Stimulated activated CD4-positive, alpha-beta T cell treated with anti-CD3 and anti-CD28 coated beads, Interleukin-15, amount 100 ng/mL, for 24 hours (primary cell): Measurements from ENCODE around the gene PIGL.
A peak's percentile ranks its signal among the peaks of the same experiment; 100 is the strongest.
"Not testable (repeated sequence)": the region's sequence is repeated elsewhere in the genome, so short reads cannot be mapped to it uniquely, and the experiment has no call there.

Experiments used
- DNase-seq: peaks from one replicate; pipeline ENCODE4 v3.0.0-alpha.2; 2020

The PIGL gene

DNA sequence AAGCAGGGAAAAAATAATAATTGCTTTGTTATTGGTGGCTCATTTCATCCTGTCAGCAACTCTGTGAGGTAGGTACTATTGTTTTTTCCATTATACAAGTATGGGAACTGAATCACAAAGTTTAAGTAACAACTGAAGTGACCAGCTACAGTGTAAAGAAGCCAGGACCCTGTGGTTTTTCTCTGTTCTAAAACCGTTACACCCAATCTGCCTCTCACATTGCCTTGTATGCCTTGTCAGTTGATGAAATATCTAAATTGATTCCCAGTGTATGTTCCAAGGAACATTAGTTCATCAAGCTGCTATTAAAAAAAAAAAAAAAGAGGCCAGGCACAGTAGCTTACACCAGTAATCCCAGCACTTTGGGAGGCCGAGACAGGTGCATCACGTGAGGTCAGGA, 5.4 kb downstream of the PIGL start:
- DNase-seq: no peak

DNA sequence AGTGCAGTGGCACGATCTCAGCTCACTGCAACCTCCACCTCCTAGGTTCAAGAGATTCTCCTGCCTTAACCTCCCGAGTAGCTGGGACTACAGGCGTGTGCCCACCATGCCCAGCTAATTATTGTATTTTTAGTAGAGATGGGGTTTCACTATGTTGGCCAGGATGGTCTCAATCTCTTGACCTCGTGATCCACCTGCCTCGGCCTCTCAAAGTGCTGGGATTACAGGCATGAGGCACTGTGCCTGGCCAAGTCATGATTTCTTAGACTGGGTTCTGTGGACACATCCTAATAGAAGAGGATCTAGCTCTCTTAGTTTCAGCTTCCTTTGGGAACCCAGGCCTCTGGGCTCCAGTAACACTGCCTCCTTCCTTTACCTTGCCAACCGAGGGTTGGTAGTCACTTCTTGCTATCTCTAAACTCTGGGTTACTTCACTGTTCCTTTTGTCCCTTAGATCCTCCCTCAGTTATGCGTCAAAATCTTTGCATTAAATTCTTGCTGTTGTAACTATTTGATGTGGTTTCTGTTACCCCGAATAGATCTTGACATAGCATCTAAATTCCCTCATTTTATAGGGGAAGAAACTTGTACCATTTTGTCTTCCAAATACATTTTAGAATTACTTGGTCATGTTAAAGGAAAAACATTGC, 13.0 kb downstream of the PIGL start:
- DNase-seq: not testable (repeated sequence)

DNA sequence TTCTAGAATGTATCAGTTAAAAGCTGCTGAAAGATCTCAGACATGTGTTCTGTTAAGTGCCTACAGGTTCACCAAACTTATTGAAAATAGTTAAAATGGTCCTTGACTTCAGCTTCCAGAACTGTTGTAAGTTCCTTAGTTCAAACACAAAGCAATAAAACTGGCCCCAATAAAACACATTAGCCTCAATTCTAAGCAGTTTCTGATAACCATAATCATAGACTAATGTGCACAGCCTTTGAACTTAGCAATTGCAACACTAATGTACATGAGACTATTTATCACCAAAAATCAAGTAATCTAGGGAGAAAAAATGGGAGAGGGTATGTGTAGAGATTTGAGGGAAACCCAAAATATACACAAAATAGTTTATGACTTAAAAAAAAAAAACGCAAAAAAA, 15.4 kb downstream of the PIGL start:
- no peak for DNase-seq

DNA sequence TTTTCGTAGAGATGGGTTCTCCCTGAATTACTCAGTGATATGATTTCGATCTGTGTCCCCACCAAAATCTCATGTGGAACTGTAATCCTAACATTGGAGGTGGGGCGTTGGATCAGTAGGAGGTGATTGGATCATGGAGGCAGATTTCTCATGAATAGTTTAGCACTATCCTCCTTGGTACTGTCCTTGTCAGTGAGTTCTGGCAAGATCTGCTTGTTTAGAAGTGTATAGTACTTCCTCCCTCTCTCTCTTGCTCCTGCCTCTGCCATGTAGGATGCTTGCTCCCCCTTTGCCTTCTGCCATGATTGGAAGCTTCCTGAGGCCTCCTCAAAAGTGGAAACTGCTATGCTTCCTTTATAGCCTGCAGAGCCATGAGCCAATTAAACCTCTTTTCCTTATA, 22.9 kb downstream of the PIGL start:
- DNase-seq: no peak

DNA sequence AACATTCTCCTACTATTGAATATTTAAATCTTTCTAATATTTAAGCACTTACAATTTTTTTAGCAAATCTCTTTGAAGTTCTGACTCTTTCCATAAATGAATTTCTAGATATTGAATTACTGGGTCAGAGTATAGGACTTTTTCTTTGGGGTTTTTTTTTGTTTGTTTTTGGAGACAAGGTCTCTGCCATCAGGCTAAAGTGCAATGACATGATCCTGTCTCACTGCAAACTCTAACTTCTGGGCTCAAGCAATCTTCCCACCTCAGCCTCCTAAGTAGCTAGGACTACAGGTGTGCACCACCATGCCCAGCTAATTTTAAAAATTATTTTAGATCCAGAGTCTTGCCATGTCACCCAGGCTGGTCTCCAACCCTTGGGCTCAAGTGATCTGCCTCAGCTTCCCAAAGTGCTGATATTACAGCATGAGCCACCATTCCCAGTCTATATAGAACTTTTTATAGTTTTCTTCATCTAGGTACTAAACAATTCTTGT, 24.9 kb downstream of the PIGL start:
- no peak for DNase-seq

DNA sequence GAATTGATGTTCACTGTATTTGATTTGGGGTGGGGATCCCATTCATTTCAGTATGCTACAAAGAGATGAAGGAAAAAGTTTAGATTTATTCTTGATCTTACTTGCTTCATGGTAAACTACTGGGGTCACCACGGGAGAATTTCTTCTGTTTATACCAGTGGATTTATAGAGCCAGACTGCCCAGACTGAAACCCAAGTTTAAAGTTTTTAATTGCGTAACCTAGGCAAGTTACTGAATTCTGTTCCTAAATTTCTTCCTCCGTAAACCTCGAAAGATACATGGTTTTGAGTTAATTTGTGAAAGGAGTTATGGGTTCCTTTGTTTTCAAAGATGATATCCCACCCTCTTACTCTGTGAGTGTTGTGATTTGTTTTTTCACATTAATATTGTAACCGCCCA, 26.4 kb downstream of the PIGL start:
- no peak for DNase-seq

DNA sequence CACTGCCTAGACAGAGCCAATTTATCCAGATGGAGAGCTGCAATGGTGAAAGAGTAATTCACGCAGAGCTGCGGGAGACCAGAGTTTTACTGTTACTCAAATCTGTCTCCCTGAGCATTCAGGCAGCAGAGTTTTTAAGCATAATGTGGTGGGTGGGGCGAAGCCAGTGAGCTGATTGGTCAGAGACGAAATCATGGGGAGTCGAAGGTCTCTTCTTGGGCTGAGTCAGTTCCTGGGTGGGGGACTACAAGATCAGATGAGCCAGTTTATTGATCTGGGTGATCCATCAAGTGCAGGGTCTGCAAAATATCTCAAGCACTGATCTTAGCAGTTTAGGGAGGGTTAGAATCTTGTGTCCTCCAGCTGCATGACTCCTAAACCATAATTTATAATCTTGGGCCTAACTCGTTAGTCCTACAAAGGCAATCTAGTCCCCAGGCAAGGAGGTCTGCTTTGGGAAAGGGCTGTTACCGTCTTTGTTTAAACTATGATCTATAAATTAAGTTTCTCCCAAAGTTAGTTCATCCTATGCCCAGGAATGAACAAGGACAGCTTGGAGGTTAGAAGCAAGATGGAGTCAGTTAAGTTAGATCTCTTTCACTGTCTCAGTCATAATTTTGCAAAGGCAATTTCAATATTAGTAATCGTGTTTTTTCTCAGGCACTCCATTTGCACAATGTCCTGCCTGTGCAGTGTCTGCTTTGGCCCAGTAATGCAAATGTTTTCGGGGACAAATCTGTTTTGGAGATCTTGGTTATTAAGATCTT, 27.0 kb downstream of the PIGL start:
- peak; percentile 21 for DNase-seq

DNA sequence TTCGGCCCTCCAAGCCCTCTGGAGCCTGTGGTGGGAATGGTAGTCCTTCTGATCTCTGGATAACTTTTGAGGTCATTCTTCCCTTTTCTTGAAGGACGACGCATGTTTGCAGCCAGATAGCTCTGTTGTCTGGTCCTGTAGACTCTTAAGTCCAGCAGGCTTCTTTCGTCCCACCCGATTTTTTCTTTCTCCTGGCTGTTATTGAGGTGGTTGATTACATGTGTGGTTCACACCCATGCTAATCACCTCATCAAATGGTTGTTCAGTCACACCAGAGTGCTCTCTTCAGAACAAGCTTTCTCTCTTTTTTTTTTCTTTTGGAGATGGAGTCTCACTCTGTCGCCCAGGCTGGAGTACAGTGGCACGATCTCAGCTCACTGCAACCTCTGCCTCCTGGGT, 30.6 kb downstream of the PIGL start:
- no peak for DNase-seq

DNA sequence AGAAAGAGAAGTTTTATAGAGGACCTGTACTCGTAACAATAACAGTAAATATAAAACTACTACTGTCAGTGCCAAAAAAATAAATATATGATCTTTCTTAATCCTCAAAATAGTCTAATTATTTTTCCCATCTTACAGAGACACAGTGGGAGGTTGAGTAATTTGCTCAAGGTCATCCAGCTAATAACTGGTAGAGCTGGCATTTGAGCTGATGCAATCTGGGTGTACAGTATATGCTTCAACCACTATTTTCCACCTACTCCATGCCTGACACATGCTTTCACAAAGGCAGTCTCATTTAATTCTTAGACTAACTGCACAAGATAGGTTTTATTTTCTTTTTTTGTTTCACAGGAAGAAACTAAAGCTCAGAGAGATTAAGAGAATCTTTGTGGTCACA, 33.6 kb downstream of the PIGL start:
- no peak for DNase-seq

DNA sequence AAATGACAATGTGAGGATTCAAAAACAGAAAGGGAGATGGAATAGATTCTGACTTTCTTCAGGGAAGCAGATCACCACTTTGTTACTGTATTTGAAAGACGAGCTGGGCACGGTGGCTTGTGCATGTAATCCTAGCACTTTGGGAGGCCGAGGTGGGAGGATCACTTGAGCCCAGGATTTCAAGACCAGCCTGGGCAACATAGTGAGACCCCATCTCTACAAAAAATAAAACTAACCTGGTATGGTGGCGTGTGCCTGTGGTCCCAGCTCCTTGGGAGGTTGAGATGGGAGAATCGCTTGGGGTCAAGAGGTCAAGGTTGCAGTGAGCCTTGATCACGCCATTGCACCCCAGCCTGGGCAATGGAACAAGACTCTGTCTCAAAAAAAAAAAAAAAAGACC, 34.0 kb downstream of the PIGL start:
- DNase-seq: no peak

DNA sequence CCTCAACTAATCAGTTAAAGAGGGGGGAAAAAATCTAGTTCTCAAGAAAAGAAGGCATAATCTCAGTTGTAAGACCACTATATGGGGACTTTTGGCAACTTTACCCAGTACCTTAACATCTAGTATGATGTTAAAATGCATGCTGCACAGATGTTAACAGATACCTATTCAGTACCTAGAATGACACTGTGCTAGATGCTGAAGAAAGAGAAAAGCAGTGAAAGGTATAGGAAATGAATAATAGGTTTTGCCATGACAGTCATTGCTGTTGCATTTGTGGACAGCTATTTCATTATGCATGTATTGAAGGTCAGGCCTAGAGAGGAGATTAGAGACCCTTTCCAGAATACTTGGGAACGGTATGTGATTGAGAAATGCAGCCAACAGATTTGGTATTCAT, 34.5 kb downstream of the PIGL start:
- DNase-seq: no peak

DNA sequence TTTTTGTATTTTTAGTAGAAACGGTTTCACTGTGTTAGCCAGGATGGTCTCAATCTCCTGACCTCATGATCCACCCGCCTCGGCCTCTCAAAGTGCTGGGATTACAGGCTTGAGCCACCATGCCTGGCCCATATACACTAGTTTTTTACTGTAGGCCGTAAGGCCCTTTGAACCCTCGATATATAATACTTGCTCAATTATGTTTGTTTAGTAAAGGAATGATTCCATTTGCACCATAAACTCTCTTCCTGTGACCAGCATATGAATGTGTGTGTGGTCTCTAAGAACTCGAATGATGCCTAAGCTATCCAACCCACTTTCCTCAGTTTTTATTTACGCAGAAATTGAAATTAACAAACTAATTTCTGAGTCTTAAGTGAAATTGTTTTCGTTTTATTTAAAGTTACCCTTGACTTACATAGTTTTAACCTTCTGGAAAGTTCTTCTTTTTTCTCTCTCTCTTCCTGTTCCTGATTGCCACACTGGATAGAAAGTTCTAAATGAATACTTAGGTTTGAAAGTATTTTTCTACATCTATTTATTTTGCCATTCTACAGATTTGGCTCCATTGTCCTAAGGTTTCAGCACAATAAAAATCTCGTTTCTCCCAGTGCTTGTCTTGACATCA, 37.9 kb downstream of the PIGL start:
- DNase-seq: no peak

DNA sequence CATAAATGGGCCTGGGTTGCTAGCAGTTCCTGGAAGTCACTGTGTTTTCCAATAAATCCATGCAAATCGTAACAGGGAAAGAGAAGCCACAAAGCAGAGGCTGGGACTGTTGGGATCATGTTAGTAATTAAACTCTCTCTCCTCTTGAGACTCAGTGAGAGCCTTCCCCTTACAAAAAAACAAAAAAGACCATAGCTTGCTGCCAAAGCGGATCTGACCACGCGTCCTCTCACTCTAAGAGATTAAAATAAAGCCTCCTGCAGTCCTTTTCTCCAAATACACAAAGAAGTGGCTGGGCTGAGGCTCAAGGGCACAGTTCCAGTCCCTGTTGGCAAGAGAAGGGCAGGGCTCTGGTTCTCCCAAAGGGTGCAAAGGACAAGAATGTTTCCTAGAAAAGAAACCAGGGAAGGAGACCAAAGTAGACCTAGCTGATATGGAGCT, 38.5 kb downstream of the PIGL start:
- no peak for DNase-seq

DNA sequence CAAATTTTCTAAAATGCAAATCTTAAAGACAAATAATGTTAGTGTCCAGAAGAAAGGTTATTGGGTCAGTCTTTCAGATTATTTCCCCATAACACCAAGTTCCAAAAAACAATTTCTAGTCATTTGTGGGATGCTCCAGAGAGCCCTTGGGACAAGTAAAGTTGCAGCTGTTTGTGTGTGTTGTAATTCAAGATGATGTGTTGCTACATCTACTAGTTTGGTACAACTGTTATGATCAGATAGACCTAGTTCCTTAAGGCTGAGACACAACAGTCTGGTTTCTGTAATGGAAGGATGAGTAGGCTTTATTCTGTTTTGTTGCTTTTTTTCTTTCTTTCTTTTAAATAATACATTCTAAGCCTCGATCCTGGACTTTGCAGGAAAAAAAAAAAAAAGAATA, 41.9 kb downstream of the PIGL start:
- no peak for DNase-seq

DNA sequence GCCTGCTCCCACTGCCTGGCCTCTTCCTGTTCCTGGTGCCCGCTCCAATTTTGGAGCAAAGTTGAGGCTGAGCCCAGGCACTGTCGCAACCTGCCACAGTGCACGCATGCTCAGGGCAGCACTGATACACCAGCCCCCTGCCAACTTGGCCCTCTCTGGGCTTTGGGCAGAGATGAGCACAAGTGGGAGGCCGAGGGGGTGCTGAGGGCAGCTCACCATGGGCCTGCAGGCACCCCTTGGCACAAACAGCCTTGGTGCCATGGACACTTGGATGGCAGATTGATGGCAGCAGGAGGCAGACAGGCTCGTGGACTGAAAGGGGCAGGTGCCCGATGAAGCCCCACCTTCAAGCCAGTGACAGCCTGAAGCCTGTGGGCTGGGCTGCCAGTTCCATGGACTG, 42.9 kb downstream of the PIGL start:
- no peak for DNase-seq

DNA sequence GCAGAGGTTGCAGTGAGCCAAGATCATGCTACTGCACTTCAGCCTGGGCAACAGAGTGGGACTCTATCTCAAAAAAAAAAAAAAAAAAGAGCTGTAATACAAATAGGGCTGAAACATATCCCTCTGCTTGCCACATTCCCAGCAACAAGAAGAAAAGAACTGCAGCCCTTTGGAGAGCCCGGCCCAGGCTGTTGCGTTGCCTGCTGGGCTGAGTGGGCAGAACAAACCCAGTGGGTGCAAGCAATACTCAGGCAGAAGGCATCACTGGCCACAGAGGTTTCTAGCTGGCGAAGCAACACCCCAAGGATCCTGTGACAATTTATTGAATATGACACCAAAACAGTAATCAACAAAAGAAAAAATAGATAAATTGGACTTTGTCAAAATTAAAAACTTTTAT, 44.0 kb downstream of the PIGL start:
- no peak for DNase-seq

DNA sequence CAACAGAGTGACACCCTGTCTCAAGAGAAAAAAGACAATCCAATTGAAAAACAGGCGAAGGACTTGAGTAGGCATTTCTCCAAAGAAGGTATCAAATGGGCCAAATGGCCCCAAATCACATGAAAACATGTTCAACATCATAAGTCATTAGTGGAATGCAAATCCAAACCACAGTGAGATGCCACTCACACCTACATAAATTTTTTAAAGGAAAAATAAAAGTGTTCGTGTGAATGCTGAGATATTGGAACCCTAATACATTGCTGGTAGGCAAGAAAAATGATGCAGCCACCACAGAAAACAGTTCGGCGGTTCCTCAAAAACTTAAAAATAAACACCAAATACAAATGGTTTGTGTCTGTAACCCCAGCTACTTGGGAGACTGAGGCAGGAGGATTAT, 45.2 kb downstream of the PIGL start:
- no peak for DNase-seq

DNA sequence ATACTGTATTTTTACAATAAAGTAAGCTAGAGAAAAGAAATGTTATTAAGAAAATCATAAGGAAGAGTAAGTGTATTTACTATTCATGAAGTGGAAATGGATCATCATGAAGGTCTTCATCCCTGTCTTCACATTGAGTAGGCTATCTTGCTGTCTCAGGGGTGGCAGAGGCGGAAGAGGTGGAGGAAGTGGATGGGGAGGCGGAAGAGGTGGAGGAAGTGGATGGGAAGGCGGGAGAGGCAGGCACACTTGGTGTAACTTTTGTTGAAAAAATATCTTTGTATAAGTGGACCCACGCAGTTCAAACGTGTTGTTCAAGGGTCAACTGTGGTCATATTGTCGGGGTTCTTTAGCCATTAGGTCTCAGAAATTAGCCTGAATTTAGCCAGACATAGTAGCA, 50.2 kb downstream of the PIGL start:
- DNase-seq: no peak

DNA sequence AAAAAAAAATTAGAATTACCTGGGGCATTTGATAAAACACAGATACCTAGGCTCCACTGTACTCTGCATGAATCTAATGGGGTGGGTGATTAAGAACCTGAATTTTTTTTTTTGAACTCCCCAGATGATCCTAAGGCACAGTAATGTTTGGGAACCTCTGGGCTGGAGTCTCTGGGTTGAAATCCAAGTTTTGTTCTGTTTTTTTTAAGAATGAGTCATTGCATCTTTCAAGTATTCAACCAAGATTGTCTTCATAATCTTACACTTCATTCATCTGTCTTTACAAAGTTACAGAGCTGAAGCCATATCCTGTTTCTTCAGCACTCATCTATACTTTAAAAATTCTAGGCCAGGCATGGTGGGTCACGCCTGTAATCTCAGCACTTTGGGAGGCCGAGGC, 52.6 kb downstream of the PIGL start:
- DNase-seq: no peak

DNA sequence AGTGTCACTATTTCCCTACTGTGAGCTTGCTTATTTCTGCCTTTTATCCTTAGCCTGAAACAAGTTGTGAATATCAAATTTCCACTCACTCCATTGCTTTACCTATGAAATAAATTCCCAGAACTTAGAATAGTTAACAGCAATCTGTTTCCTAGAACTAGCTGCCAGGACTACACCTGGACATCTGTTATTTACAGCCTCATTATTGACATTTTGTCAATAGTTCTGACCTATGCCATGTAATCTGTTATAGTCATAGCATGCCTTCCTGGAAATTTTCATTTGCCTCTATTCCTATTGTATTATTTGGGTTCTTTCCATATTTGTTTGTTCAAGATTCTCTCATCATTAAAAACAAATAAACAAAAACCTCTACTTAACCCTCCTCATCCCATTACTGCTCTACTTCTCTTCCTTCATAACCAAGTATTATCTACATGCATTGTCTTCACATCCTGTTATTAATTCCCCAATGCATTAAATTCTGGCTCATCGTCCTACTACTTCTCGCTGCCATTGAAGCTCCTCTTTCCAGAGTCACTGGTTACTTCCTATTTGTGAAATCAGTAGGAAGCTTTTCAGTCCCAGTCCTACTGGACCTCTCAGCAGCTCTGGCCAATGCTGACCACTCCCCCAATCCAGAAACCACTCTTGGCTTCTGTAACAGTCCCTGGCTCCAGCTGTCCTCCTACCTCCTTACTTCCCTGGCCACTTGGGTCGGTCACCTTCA, 55.3 kb downstream of the PIGL start:
- no peak for DNase-seq

DNA sequence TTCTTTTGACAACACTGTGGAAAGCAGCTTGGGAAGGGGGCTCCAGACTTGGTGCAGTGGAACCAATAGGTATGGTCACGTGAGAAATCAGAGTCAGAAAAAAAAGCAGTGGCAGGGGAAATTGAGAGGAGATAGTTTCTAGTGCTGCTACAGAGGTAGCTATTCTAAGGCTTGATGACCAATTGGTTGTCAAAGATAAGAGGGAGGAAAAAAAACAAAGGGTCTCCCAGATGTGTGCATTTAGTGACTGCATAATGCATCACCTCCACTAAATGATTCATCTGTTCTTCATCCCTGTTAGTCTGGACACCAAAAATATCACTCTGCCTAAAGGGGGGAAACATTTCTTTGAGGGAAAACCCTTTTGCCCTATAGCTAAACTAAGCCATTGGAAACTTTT, 56.5 kb downstream of the PIGL start:
- DNase-seq: no peak

DNA sequence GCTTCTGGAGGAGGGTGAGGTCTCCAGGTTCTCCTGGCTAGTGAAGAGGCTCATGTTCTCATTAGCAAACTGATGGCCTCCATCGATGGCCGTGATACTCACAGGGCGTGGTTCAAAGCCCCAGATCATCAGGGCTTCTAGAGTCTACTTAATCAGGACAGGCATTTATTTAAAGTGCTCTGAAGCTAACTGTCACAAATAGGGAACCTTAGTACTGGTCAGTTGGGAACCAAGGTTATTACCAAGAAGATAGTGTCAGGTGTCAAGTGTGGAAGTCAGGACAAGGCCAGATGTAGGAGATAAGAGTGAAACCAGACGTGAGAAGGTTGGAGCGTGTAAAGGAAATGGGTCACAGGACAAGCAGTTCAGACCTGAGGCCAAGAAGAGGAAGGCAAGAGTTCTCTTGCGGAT, 56.9 kb downstream of the PIGL start:
- DNase-seq: no peak

DNA sequence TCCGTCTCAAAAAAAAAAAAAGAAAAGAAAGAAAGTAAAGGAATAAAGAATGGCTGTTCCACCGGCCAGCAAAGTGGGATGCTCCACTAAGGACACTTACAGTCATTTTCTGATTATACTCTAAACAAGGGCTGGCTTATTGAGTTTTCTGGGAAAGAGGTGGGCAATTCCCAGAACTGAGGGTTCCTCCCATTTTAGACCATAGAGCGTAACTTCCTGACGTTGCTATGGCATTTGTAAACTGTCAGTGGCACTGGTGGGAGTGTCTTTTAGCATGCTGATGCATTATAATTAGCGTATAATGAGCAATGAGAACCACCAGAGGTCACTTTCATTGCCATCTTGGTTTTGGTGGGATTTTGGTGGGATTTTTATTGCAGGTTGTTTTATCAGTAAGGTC, 58.0 kb downstream of the PIGL start:
- DNase-seq: no peak

DNA sequence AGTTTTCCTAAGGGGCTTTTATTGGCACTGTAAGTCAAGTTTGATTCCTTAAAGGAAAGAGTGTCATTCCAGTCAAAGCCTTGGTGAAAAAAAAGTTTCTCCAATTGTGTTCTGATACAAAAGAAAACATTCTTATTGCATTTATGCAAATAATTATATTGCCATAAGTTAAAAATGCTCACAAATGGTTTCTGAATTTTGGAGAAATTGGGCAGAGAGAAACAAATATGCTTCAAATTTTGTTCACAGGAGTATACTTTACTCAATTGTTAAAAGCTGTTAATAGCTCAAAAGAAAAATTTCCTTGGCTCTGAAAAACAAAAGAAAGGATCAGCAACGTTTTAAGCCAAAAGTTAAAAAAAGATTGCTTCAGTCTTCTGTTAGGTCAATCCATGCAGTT, 60.2 kb downstream of the PIGL start:
- DNase-seq: no peak
